Measurements from ENCODE around the gene AIFM3.

Gene AIFM3

DNA sequence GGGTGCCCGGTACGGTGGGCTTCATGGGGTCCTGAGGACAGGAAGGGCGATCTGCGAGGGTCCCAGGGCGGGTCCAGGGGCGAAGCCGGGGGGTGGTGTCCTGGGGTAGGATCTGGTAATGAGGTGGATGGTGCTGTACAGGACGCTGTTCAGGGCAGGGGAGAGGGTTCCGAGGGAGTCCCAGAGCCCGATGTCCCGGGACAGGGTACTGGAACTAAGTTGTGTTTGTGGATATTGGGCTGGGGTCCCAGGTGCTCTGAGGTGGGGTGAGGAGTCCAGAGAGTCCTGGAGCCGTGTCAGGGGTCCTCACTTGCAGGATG lies 15.5 kb downstream of the AIFM3 start:
- peak overlapping the region; percentile 95 for H2AFZ ChIP-seq (ENCODE audit: low read depth, low read length)
- H3K4me2 ChIP-seq (ENCODE audit: insufficient read depth, low read length) = peak overlapping the region; percentile 92
- H3K9ac ChIP-seq (ENCODE audit: low read depth, low read length) = peak overlapping the region; percentile 88
- peak; percentile 10 for ATAC-seq (ENCODE audit: insufficient read depth, low read depth)
- no peak for DNase-seq
- H3K4me1 ChIP-seq (ENCODE audit: insufficient read depth, low read length) = peaks cover 30% of the 10 kb centered on the region
- peaks cover 5% of the 10 kb centered on the region for H3K9me3 ChIP-seq (ENCODE audit: insufficient read depth, low read length, severe bottlenecking)
- peaks cover 34% of the 10 kb centered on the region for H3K79me2 ChIP-seq (ENCODE audit: insufficient read depth, low read length)
- H3K27ac ChIP-seq (ENCODE audit: low read length) = peak overlapping the region; percentile 94
- H4K20me1 ChIP-seq (ENCODE audit: insufficient read depth, low read length) = no peaks in the 10 kb centered on the region
- peak overlapping the region; percentile 78 to 88 for H3K4me3 ChIP-seq (ENCODE audit: low read depth in 1 of 2, low read length in 2 of 2)
- TF ChIP-seq EZH2 (IDR thresholded peaks at IDR 0.05; ENCODE audit: borderline replicate concordance, low read depth, low read length, severe bottlenecking) (no peak), CTCF (IDR thresholded peaks at IDR 0.05; ENCODE audit: borderline replicate concordance, extremely low read depth, low read length, poor library complexity, severe bottlenecking) (no peak)
- peaks cover 33% of the 10 kb centered on the region for H3K36me3 ChIP-seq (ENCODE audit: insufficient read depth, low read length)
- no peaks in the 10 kb centered on the region for H3K27me3 ChIP-seq (ENCODE audit: insufficient read depth, low read length, poor library complexity)

DNA sequence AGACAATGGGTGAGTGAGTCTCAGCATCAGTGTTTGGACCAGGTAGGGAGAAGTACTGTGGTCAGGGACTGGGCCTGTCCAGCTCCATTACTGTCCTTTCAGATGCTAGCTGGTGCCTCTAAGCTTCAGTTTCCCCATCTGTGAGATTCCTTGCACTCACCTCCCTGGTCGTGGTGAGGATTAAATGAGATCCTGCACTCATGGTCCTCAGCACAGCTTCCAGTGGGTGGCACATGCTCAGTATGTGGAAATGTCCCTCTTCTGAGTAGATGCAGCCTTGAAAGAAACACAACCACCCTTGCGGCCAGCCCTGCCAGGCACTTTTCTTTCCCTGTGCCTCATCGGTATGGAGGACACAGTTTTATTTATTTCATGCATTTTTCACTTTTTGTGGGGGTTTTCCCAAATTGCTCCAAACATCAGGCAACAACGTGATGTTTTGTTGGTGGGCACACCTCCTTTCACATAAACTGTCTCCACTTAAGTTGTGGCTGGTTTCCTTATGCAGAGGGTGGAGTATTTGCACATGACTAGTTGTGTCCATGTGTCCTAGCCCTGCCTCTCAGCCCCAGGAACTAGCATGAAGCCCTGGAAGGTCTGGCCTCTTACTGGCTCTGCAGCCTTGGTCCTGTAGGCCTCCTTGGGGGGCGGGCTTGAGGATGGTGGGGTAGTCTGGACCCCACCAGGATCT lies 16.2 kb downstream of the AIFM3 start:
- H4K20me1 ChIP-seq (ENCODE audit: insufficient read depth, low read length) = no peaks in the 10 kb centered on the region
- H3K79me2 ChIP-seq (ENCODE audit: insufficient read depth, low read length) = peaks cover 34% of the 10 kb centered on the region
- no peak for DNase-seq
- peak overlapping the region; percentile 94 for H3K27ac ChIP-seq (ENCODE audit: low read length)
- no peak for ATAC-seq (ENCODE audit: insufficient read depth, low read depth)
- H3K4me2 ChIP-seq (ENCODE audit: insufficient read depth, low read length) = peak overlapping the region; percentile 92
- peaks cover 5% of the 10 kb centered on the region for H3K9me3 ChIP-seq (ENCODE audit: insufficient read depth, low read length, severe bottlenecking)
- no peaks in the 10 kb centered on the region for H3K27me3 ChIP-seq (ENCODE audit: insufficient read depth, low read length, poor library complexity)
- peak overlapping the region; percentile 78 to 88; a peak in 3 of 4 replicates for H3K4me3 ChIP-seq (ENCODE audit: low read depth in 1 of 2, low read length in 2 of 2)
- peak overlapping the region; percentile 95; the same call in 1 of the 2 replicates for H2AFZ ChIP-seq (ENCODE audit: low read depth, low read length)
- peaks cover 30% of the 10 kb centered on the region for H3K4me1 ChIP-seq (ENCODE audit: insufficient read depth, low read length)
- TF ChIP-seq EZH2 (IDR thresholded peaks at IDR 0.05; ENCODE audit: borderline replicate concordance, low read depth, low read length, severe bottlenecking) (no peak), CTCF (IDR thresholded peaks at IDR 0.05; ENCODE audit: borderline replicate concordance, extremely low read depth, low read length, poor library complexity, severe bottlenecking) (no peak)
- peak overlapping the region; percentile 88 for H3K9ac ChIP-seq (ENCODE audit: low read depth, low read length)
- peaks cover 38% of the 10 kb centered on the region for H3K36me3 ChIP-seq (ENCODE audit: insufficient read depth, low read length)

DNA sequence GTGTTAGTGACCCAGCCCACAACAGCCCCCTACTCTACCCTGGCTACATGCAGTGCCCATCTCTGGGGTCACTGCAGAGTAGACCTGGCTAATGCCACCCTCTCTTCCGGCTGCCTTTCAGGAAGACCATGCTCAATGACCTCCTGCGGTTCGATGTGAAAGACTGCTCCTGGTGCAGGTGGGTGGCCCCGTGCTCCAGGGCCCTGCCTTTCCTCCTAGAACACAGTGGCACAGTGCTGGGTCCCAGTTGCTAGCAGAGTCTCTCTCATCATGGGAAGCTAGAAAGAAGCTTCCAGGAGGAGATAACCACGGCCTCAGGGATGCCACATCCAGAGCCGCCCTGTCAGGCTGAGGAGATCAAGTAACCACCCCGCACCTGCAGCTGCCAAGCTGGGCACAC lies 18.7 kb downstream of the AIFM3 start:
- H3K9me3 ChIP-seq (ENCODE audit: insufficient read depth, low read length, severe bottlenecking) = no peaks in the 10 kb centered on the region
- H3K36me3 ChIP-seq (ENCODE audit: insufficient read depth, low read length) = peaks cover 54% of the 10 kb centered on the region
- ATAC-seq (ENCODE audit: insufficient read depth, low read depth) = no peak
- H2AFZ ChIP-seq (ENCODE audit: low read depth, low read length) = no peak overlapping the region
- H3K79me2 ChIP-seq (ENCODE audit: insufficient read depth, low read length) = peaks cover 34% of the 10 kb centered on the region
- DNase-seq = no peak
- H3K4me3 ChIP-seq (ENCODE audit: low read depth in 1 of 2, low read length in 2 of 2) = no peak overlapping the region
- no peaks in the 10 kb centered on the region for H4K20me1 ChIP-seq (ENCODE audit: insufficient read depth, low read length)
- no peak overlapping the region for H3K4me2 ChIP-seq (ENCODE audit: insufficient read depth, low read length)
- H3K4me1 ChIP-seq (ENCODE audit: insufficient read depth, low read length) = peaks cover 28% of the 10 kb centered on the region
- no peaks in the 10 kb centered on the region for H3K27me3 ChIP-seq (ENCODE audit: insufficient read depth, low read length, poor library complexity)
- H3K27ac ChIP-seq (ENCODE audit: low read length) = no peak overlapping the region
- TF ChIP-seq EZH2 (IDR thresholded peaks at IDR 0.05; ENCODE audit: borderline replicate concordance, low read depth, low read length, severe bottlenecking) (no peak), CTCF (IDR thresholded peaks at IDR 0.05; ENCODE audit: borderline replicate concordance, extremely low read depth, low read length, poor library complexity, severe bottlenecking) (no peak)
- H3K9ac ChIP-seq (ENCODE audit: low read depth, low read length) = no peak overlapping the region
